Breast epithelium (tissue), 3 donors: ENCODE results near the gene ATP8B4.

ENCODE experiments used
- POLR2A ChIP-seq: fragments of 450-650 bp; IDR thresholded peaks from one replicate; pipeline ENCODE4 v1.6.1; 2016; ENCODE audit warnings: antibody characterized with exemption, mild to moderate bottlenecking, moderate library complexity
- POLR2AphosphoS5 ChIP-seq, 3 donors: sonication (generic); formaldehyde crosslinking; IDR thresholded peaks; one replicate each; pipeline ENCODE4 v1.6.1; 2017; ENCODE audit warnings: antibody characterized with exemption in 3 of 3

- TF ChIP-seq POLR2AphosphoS5 (IDR thresholded peaks at IDR 0.05) (no peak), POLR2A (no peak)
Measured at GRCh38 chr15:49904296-49904695, 214.7 kb downstream of the ATP8B4 start.
